Measurements from ENCODE around the gene ARCN1.

- no peak for TF ChIP-seq CTCF (IDR thresholded peaks at IDR 0.05; ENCODE audit: extremely low read depth in 1 of 2, insufficient read depth in 1 of 2, low read depth in 1 of 2, low read length in 2 of 2)
- TF ChIP-seq POLR2A (IDR thresholded peaks at IDR 0.05; ENCODE audit: low read depth, low read length) = no peak
- no peak for TF ChIP-seq POLR2AphosphoS5 (IDR thresholded peaks at IDR 0.05; ENCODE audit: insufficient read depth, low read depth, low read length)
- TF ChIP-seq EZH2 (IDR thresholded peaks at IDR 0.05; ENCODE audit: borderline replicate concordance, low read depth, low read length, severe bottlenecking) = no peak
- TF ChIP-seq MYC (IDR thresholded peaks at IDR 0.05; ENCODE audit: low read depth, low read length) = no peak
- TF ChIP-seq, protein P1, sequence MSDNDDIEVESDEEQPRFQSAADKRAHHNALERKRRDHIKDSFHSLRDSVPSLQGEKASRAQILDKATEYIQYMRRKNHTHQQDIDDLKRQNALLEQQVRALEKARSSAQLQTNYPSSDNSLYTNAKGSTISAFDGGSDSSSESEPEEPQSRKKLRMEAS (IDR thresholded peaks at IDR 0.05; ENCODE audit: insufficient read depth, insufficient read length) = no peak
These were observed 55.8 kb downstream of the ARCN1 start for GRCh38 chr11:118628031-118628430.

All from endothelial cell of umbilical vein (primary cell).